Kidney capillary endothelial cell (primary cell): ENCODE data around the gene DCUN1D5.
"Not testable (repeated sequence)": the region's sequence is repeated elsewhere in the genome, so short reads cannot be mapped to it uniquely, and the experiment has no call there.

ENCODE experiments used
- DNase-seq: peaks from one replicate; pipeline ENCODE4 v3.0.0-alpha.2; 2018; ENCODE audit warnings: low spot score

DCUN1D5 gene

DNA sequence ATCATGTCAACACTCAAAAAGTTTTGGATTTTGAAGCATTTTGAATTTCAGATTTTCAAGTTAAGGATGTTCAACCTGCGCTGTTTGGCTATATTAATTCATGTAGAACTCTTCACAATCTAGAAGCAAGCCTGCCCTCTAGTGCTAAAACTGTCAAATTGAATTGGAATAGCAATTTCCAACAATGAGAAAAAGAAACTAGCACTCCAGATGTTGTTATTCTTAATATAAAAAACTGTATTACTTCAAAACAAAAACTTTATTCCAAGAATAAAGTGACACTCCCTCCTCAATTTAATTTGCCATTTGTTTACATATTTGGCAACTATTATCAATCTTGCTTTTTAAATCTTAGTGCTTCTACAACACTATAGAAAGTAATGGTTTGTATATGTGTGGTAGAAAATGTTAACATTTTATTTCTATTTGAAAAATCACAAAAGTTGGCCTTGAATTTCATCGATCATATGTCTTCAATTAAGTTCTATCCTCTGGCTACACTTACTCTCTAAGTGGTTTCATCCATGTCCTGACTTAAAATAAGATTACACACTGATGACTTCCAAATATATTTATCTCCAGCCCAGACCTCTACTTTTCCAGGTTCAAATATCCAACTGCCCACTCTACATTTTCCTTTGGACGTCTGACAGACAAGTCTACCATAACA lies 36.6 kb downstream of the DCUN1D5 start:
- DNase-seq: peak; percentile 59

DNA sequence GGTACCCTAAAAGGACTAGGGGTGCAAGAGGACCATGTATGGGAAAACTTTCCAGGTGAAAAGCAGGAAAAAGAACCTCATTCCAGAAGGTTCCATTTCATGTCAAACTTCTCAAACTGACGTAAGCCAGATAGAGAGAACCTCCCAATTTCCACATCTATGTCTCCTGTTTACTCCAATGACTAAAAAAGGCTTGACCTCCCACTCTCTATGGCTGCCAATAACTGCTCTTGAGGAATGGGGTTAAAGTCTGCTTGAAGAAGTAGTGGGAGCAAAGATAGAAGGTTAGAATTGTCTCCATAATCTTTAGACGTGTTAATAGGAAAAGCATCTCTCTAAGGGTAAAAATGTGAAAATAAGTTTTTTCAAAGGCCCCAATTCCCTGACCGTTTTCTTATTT lies 38.0 kb downstream of the DCUN1D5 start:
- no peak for DNase-seq

DNA sequence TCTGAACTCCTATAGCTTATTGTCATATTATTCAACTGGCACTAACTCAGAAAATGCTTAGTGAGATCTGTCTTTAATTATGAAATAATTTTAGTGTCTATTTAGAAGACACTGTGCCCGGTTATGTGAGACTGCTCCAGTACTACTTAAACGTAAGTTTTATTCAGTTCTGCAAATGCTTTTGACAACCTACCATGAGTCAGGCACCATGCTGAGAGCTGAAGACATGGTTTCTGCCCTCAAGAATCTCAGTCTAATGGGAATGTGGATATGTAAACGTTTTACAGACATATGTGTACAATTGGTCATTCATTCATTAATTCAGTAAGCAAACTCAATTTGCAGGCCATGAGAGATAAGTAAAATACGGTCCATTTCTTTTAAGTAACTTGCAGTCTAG lies 40.0 kb downstream of the DCUN1D5 start:
- DNase-seq: no peak

GRCh38 chr11:103051151-103051801 lies 40.7 kb downstream of the DCUN1D5 start:
- no peak for DNase-seq

- DNase-seq: no peak
These were observed 41.6 kb downstream of the DCUN1D5 start for GRCh38 chr11:103050351-103050750.

GRCh38 chr11:103047837-103048236 lies 44.1 kb downstream of the DCUN1D5 start:
- DNase-seq: no peak

DNA sequence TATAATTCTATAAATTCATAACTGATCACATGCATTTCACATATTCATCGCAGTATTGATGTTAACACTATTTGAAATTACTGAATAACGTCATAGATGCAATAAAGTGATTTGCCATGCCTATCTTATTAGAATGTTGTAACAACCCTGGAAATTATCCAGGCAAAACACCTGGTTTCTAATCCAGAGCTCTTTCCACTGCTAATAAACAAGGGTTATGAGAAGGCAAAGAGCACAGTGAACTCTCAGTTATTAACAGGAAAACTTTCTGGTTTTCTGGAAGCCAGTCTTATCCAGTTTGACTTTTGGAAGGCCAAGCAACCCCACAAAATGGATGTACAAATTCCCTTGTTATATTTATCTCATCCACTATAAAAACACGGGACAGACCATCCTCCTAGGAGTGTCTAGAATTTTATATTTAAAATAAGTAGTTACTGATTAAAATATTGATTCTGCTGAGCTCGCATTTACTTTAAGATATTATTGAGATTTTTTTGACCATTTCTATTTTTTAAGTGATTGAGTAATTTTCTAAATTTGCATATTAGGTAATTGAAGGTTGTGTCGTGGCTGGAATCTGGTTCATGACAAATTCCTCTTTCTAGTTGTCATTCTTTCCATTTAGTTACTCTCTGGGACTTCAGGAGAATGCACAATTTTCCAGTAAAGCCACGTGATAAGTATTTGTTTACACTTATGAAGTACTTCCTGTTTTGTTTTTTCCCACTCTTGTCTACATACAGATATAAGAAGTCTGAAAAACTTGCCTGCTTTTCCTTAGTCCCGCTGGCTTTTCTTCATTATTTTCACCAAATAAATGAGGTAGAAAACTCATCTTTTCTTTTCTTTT lies 47.9 kb downstream of the DCUN1D5 start:
- DNase-seq: no peak

GRCh38 chr11:103042161-103042560 lies 49.8 kb downstream of the DCUN1D5 start:
- DNase-seq: no peak

GRCh38 chr11:103035791-103036434 lies 56.0 kb downstream of the DCUN1D5 start:
- DNase-seq: peak; percentile 97

GRCh38 chr11:103035216-103035615 lies 56.7 kb downstream of the DCUN1D5 start:
- no peak for DNase-seq

- DNase-seq: no peak
These were observed 60.1 kb downstream of the DCUN1D5 start for GRCh38 chr11:103031834-103032233.

GRCh38 chr11:103029401-103029800 lies 62.6 kb downstream of the DCUN1D5 start:
- no peak for DNase-seq

DNA sequence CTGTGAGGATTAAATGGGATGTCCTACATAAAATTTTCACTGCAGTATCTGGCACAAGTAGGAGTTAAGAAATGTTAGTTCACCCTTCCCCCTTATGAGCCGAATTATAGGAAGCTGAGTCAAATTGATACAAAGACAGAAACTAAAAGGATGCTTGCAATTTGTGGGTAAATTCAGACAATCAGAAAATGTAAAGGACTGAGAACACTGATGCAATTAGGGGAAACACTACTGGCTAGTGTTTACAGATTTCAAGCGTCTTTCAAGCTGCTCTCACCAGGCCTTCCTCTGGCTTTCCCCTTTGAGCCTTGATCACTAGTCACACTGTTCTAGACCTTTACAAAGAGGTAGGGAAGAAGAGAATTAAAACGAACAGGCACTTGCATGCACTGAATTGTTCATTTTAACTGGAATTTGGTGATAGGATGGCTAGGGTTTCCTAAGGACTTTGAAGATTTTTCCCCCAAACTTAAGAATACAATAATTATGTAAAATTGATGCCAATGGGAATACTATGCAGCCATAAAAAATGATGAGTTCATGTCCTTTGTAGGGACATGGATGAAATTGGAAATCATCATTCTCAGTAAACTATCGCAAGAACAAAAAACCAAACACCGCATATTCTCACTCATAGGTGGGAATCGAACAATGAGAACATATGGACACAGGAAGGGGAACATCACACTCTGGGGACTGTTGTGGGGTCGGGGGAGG lies 63.5 kb downstream of the DCUN1D5 start:
- not testable (repeated sequence) for DNase-seq

DNA sequence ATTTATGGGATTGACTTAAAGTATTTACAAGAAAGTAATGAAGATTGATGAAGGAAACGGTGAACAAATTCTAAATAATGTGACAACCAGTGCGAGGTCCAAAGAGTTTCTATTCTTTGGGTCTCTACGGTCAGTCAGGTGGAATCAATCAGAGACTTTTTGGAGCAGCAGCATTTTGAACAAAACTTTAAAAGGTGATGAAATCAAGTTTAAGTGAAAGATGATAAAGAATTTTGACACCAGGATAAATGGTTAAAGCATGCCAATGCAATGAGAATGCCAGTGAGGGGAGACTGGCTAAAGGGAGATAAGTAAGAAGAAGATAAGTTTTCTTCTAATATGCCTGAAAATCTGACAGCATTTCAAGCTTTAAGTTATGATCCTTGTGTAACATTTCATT lies 67.9 kb downstream of the DCUN1D5 start:
- no peak for DNase-seq

DNA sequence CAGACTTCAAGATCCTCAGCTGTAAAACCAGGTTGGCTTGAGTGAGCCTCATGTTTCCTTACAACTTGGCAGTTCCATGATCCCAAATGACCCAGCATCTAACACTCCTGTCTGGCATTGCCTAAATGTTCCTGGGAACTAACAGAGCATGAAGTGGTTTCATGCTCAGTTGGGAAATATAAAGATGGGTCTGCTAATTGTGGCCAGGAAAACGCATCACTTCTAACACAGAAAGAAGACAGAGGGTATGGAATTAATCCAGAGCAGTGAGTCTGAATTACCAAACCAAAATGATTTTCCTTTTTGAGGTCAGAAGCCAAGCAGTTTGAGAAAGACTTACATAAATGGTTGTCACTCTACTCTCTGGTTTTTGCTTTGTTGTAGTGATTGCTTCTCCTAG lies 75.9 kb downstream of the DCUN1D5 start:
- no peak for DNase-seq

DNA sequence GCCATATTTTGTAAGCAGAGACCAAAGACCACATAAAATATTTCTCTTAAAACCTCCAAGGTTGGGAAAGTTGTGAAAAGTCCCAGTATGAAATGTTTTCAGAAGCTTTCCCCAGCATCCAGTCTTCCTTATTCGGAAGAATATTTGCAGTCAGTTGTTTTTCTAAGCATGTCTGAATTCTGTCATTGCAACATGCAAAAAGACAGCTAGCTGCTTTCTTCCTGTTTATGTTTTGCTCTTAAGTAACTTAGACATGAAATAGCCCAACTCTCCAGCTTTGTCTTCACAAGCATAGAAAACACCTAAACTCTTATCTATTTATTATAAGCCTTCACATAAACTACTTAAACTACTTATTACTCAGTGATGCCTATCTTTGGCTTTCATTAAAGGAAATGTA lies 78.5 kb downstream of the DCUN1D5 start:
- DNase-seq: no peak
